PC-9 (cell line): ENCODE results near the gene SCG2. TPM values are rescaled to one million over a fixed set of nuclear protein-coding genes. Genes with fewer than 3 reads are reported as not detected.

Experiments
- BruUV-seq: library from RNA; stranded (reverse); fragments of 400-500 nt; replicated peaks from 2 replicates; lab custom pipeline; 2021; lab: Mats Ljungman, UMichigan
- CTCF ChIA-PET: fragments of 300-600 bp; sonication (Branson Sonifier 250); formaldehyde crosslinking; loops from one replicate; lab custom pipeline; 2022; ENCODE audit warnings: antibody characterized with exemption; lab: Charles Lee
- POLR2A ChIA-PET: fragments of 300-600 bp; sonication (Branson Sonifier 250); formaldehyde crosslinking; loops from one replicate; lab custom pipeline; 2022; ENCODE audit warnings: antibody characterized with exemption; ENCODE audit not compliant: unreplicated experiment; lab: Charles Lee
- DNase-seq, 2 experiments: peaks; one replicate each; pipeline versions ENCODE4 v3.0.0 to v3.0.0-alpha.2; 2015 to 2022; ENCODE audit warnings: mixed read lengths in 1 of 2
- H2AFZ ChIP-seq: fragments of 200-600 bp; sonication (generic); 2 replicates; pipeline ENCODE4 v1.8.1; 2017; ENCODE audit warnings: antibody characterized with exemption
- H3F3A ChIP-seq: fragments of 200-600 bp; sonication (generic); 2 replicates; pipeline ENCODE4 v1.8.1; 2017; ENCODE audit warnings: antibody characterized with exemption, mild to moderate bottlenecking, low read depth; ENCODE audit not compliant: insufficient read depth
- H3K27ac ChIP-seq: fragments of 200-600 bp; sonication (generic); 2 replicates; pipeline ENCODE4 v1.6.1; 2016; ENCODE audit warnings: mixed run types
- H3K27me3 ChIP-seq: fragments of 200-600 bp; sonication (generic); 2 replicates; pipeline ENCODE4 v1.6.1; 2016; ENCODE audit warnings: low read depth, mixed run types; ENCODE audit not compliant: insufficient read depth
- H3K36me3 ChIP-seq: fragments of 200-600 bp; sonication (generic); 2 replicates; pipeline ENCODE4 v1.6.1; 2016; ENCODE audit warnings: low read depth, mixed run types
- H3K4me1 ChIP-seq: fragments of 200-600 bp; sonication (generic); replicated peaks from 2 replicates; pipeline ENCODE4 v1.6.1; 2016; ENCODE audit warnings: mixed run types; ENCODE audit not compliant: insufficient read depth
- H3K4me2 ChIP-seq: fragments of 200-600 bp; sonication (generic); 2 replicates; pipeline ENCODE4 v1.6.1; 2017; ENCODE audit warnings: mixed run types
- H3K4me3 ChIP-seq: fragments of 200-600 bp; sonication (generic); 2 replicates; pipeline ENCODE4 v1.6.1; 2016; ENCODE audit warnings: mixed run types
- H3K79me2 ChIP-seq: fragments of 200-600 bp; sonication (generic); 2 replicates; pipeline ENCODE4 v1.6.1; 2017; ENCODE audit warnings: low read depth, mixed run types
- H3K9me2 ChIP-seq: fragments of 200-600 bp; sonication (generic); 2 replicates; pipeline ENCODE4 v1.8.1; 2017; ENCODE audit warnings: mild to moderate bottlenecking; ENCODE audit not compliant: insufficient read depth
- H3K9me3 ChIP-seq: fragments of 200-600 bp; sonication (generic); 2 replicates; pipeline ENCODE4 v1.8.1; 2016; ENCODE audit warnings: low read depth; ENCODE audit not compliant: insufficient read depth
- H4K20me1 ChIP-seq: fragments of 200-600 bp; sonication (generic); 2 replicates; pipeline ENCODE4 v1.8.1; 2017; ENCODE audit not compliant: insufficient read depth
- CTCF ChIP-seq: fragments of 200-600 bp; sonication (generic); conservative IDR thresholded peaks from 2 replicates; pipeline ENCODE4 v1.6.1; 2017; ENCODE audit warnings: mixed run types, antibody characterized with exemption, mild to moderate bottlenecking, moderate library complexity
- EZH2 ChIP-seq: fragments of 200-600 bp; sonication (generic); IDR thresholded peaks from 2 replicates; pipeline ENCODE4 v1.8.0; 2017; ENCODE audit warnings: antibody characterized with exemption, low read depth
- intact Hi-C: fragments of 100-400 bp; cut with micrococcal nuclease; formaldehyde crosslinking; loops from one replicate; pipeline ENCODE4 v1.10.0; 2022; ENCODE audit not compliant: unreplicated experiment
- total RNA-seq: library from RNA; stranded (reverse); gene quantifications from 2 replicates; pipeline ENCODE4 v1.2.3, GENCODE V29; 2021

The SCG2 gene
- total RNA-seq, 1 experiment from 2014 or later = 0.81 TPM

- no peak overlapping the region for H2AFZ ChIP-seq
- no peaks in the 10 kb centered on the region for H3K27me3 ChIP-seq
- POLR2A ChIA-PET = interaction anchor here (0.6 kb wide), 1 partner anchor 87 kb away, joined by 7 read pairs; no protein-coding TSS in a partner anchor
- H3K79me2 ChIP-seq = no peaks in the 10 kb centered on the region
- TF ChIP-seq CTCF (no peak), EZH2 (no peak)
- intact Hi-C loops = loop anchor here (5.0 kb wide), 1 partner anchor 320 kb away; no protein-coding TSS in a partner anchor
- no peaks in the 10 kb centered on the region; the same call in 1 of the 2 replicates for H3F3A ChIP-seq
- H3K4me3 ChIP-seq = no peak overlapping the region
- no peak overlapping the region for H3K27ac ChIP-seq
- no peak overlapping the region for H3K4me2 ChIP-seq
- H3K9me2 ChIP-seq = no peaks in the 10 kb centered on the region
- peaks cover 20% of the 10 kb centered on the region for H3K4me1 ChIP-seq
- no TSS peak for BruUV-seq
- H3K36me3 ChIP-seq = no peaks in the 10 kb centered on the region
- no peak for DNase-seq
- H4K20me1 ChIP-seq = no peaks in the 10 kb centered on the region
- H3K9me3 ChIP-seq = 0 out of 2 replicates have a peak, but pooled peaks cover 4% of the 10 kb centered on the region
- CTCF ChIA-PET = no interaction called here
These were observed 19.7 kb upstream of the SCG2 start for GRCh38 chr2:223621901-223622300.

GRCh38 chr2:223619486-223620129 lies 17.4 kb upstream of the SCG2 start:
- no peak for TF ChIP-seq EZH2
- TF ChIP-seq CTCF = no peak
- POLR2A ChIA-PET = no interaction called here
- no peaks in the 10 kb centered on the region for H3K9me3 ChIP-seq
- H4K20me1 ChIP-seq = no peaks in the 10 kb centered on the region
- peak; percentile 81 to 86 for DNase-seq
- H2AFZ ChIP-seq = no peak overlapping the region
- no TSS peak for BruUV-seq
- H3F3A ChIP-seq = no peaks in the 10 kb centered on the region; the same call in 1 of the 2 replicates
- H3K79me2 ChIP-seq = no peaks in the 10 kb centered on the region
- CTCF ChIA-PET = no interaction called here
- H3K4me2 ChIP-seq = peak overlapping the region; percentile 18
- H3K4me1 ChIP-seq = peaks cover 13% of the 10 kb centered on the region
- H3K27me3 ChIP-seq = no peaks in the 10 kb centered on the region
- H3K4me3 ChIP-seq = no peak overlapping the region
- H3K9me2 ChIP-seq = no peaks in the 10 kb centered on the region
- H3K27ac ChIP-seq = no peak overlapping the region
- intact Hi-C loops = loop anchor here (5.0 kb wide), 1 partner anchor 323 kb away; no protein-coding TSS in a partner anchor
- no peaks in the 10 kb centered on the region for H3K36me3 ChIP-seq

GRCh38 chr2:223618172-223619035 lies 16.2 kb upstream of the SCG2 start:
- Histone ChIP-seq H3K4me3 (no peak overlapping the region), H3K9me2 (no peaks in the 10 kb centered on the region), H3K27ac (no peak overlapping the region), H3K79me2 (no peaks in the 10 kb centered on the region), H4K20me1 (no peaks in the 10 kb centered on the region), H2AFZ (no peak overlapping the region), H3K4me2 (no peak overlapping the region), H3K4me1 (peaks cover 21% of the 10 kb centered on the region), H3K36me3 (no peaks in the 10 kb centered on the region), H3K9me3 (no peaks in the 10 kb centered on the region), H3K27me3 (no peaks in the 10 kb centered on the region), H3F3A (peaks cover 3% of the 10 kb centered on the region; the same call in 1 of the 2 replicates)
- BruUV-seq = no TSS peak
- POLR2A ChIA-PET = no interaction called here
- no peak for DNase-seq
- intact Hi-C loops = no loop called here
- TF ChIP-seq CTCF (no peak), EZH2 (no peak)
- CTCF ChIA-PET = no interaction called here
